GM12874 (cell line): ENCODE measurements around the gene C10orf95.

Experiments used
- TF ChIP-seq, protein P1 (sequence below): IDR thresholded peaks from 2 replicates; pipeline ENCODE4 v1.5.1; 2011; ENCODE audit warnings: low read depth, mild to moderate bottlenecking, control low read depth, low read length, moderate library complexity; ENCODE audit not compliant: insufficient read depth

Gene C10orf95

DNA sequence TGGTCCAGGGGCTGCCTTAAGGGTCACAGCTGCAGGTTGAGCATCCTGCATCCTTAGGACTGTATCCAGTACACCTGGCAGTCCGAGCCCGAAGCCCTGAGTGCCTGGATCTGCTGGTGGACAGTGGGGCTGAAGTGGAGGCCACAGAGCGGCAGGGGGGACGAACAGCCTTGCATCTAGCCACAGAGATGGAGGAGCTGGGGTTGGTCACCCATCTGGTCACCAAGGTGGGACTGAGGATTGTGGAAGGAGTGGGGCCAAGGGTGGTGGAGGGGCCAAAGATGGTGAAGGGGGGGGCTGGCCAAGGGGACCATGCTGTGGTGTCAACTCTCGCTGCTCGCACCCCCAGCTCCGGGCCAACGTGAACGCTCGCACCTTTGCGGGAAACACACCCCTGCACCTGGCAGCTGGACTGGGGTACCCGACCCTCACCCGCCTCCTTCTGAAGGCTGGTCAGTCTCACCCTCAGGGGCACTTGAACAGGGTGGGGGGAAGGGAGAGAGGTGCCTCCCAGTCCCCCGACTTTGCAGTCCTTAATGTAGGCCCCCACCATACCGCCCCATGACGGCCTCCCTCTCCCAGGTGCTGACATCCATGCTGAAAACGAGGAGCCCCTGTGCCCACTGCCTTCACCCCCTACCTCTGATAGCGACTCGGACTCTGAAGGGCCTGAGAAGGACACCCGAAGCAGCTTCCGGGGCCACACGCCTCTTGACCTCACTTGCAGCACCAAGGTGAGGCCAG, 50.6 kb downstream of the C10orf95 start:
- TF ChIP-seq, protein P1, sequence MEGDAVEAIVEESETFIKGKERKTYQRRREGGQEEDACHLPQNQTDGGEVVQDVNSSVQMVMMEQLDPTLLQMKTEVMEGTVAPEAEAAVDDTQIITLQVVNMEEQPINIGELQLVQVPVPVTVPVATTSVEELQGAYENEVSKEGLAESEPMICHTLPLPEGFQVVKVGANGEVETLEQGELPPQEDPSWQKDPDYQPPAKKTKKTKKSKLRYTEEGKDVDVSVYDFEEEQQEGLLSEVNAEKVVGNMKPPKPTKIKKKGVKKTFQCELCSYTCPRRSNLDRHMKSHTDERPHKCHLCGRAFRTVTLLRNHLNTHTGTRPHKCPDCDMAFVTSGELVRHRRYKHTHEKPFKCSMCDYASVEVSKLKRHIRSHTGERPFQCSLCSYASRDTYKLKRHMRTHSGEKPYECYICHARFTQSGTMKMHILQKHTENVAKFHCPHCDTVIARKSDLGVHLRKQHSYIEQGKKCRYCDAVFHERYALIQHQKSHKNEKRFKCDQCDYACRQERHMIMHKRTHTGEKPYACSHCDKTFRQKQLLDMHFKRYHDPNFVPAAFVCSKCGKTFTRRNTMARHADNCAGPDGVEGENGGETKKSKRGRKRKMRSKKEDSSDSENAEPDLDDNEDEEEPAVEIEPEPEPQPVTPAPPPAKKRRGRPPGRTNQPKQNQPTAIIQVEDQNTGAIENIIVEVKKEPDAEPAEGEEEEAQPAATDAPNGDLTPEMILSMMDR: no peak

DNA sequence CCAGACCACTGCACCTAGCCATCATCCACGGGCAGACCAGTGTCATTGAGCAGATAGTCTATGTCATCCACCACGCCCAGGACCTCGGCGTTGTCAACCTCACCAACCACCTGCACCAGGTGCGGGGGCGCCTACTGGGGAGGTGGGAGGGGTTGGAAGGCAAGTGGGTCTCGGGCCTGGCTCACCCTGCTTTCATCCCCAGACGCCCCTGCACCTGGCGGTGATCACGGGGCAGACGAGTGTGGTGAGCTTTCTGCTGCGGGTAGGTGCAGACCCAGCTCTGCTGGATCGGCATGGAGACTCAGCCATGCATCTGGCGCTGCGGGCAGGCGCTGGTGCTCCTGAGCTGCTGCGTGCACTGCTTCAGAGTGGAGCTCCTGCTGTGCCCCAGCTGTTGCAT, 51.3 kb downstream of the C10orf95 start:
- TF ChIP-seq, protein P1: no peak
